ENCODE data around the gene GLOD4.
"Not testable (repeated sequence)": the region's sequence is repeated elsewhere in the genome, so short reads cannot be mapped to it uniquely, and the experiment has no call there.

GLOD4 gene

GRCh38 chr17:781805-782731, at the start of gene GLOD4, which contains the start of gene MRM3:
Gene GLOD4 (minus strand): TSS chr17:782280. CDS start chr17:782255, 25 bp downstream.
Gene MRM3 (plus strand): TSS chr17:782353. CDS start chr17:782379, 26 bp downstream.
- H3K4me3 ChIP-seq = peak within 1 kb of the TSS; percentile 57 to 100 (median 93)
- H3K27ac ChIP-seq = peak within 1 kb of the TSS; percentile 13 to 93 (median 87)

GRCh38 chr17:830950-831349, 48.9 kb upstream of the GLOD4 start:
- Histone ChIP-seq H3K4me3 (no peak overlapping the region), H3K27ac (no peak overlapping the region)

GRCh38 chr17:830381-830780, 48.3 kb upstream of the GLOD4 start:
- no peak overlapping the region for H3K4me3 ChIP-seq
- H3K27ac ChIP-seq = no peak overlapping the region

- H3K27ac ChIP-seq, H3K4me3 ChIP-seq: not testable (repeated sequence)
Observed at GRCh38 chr17:829614-830013, 47.5 kb upstream of the GLOD4 start.

- H3K27ac ChIP-seq = peak overlapping the region in 3 of 21 experiments; percentile 16 to 69 (median 46)
- no peak overlapping the region for H3K4me3 ChIP-seq
Observed at GRCh38 chr17:828761-829160, 46.7 kb upstream of the GLOD4 start.

- no peak overlapping the region for H3K27ac ChIP-seq
- H3K4me3 ChIP-seq = no peak overlapping the region
Observed at GRCh38 chr17:826778-827177, 44.7 kb upstream of the GLOD4 start.

GRCh38 chr17:825216-825615, 43.1 kb upstream of the GLOD4 start:
- H3K4me3 ChIP-seq = no peak overlapping the region
- no peak overlapping the region for H3K27ac ChIP-seq

- H3K4me3 ChIP-seq = no peak overlapping the region
- no peak overlapping the region for H3K27ac ChIP-seq
Observed at GRCh38 chr17:824378-824777, 42.3 kb upstream of the GLOD4 start.

GRCh38 chr17:823501-823902, 41.4 kb upstream of the GLOD4 start:
- H3K4me3 ChIP-seq = no peak overlapping the region
- H3K27ac ChIP-seq = no peak overlapping the region

- Histone ChIP-seq H3K4me3 (no peak overlapping the region), H3K27ac (no peak overlapping the region)
Observed at GRCh38 chr17:819251-819650, 37.2 kb upstream of the GLOD4 start.

- no peak overlapping the region for H3K4me3 ChIP-seq
- H3K27ac ChIP-seq = no peak overlapping the region
Observed at GRCh38 chr17:814371-814770, 32.3 kb upstream of the GLOD4 start.

- Histone ChIP-seq H3K27ac (no peak overlapping the region), H3K4me3 (no peak overlapping the region)
Observed at GRCh38 chr17:812638-813204, 30.6 kb upstream of the GLOD4 start.

GRCh38 chr17:811051-811784, 29.1 kb upstream of the GLOD4 start:
- no peak overlapping the region for H3K4me3 ChIP-seq
- no peak overlapping the region for H3K27ac ChIP-seq

- no peak overlapping the region for H3K4me3 ChIP-seq
Observed at GRCh38 chr17:807523-808294, 25.6 kb upstream of the GLOD4 start.

GRCh38 chr17:806781-807522, 24.9 kb upstream of the GLOD4 start:
- no peak overlapping the region for H3K4me3 ChIP-seq
- no peak overlapping the region for H3K27ac ChIP-seq

More at GRCh38 chr17:807523-808294, 25.6 kb upstream of the GLOD4 start:
- H3K27ac ChIP-seq = no peak overlapping the region

- Histone ChIP-seq H3K4me3 (no peak overlapping the region), H3K27ac (no peak overlapping the region)
Observed at GRCh38 chr17:806346-806745, 24.3 kb upstream of the GLOD4 start.

- H3K4me3 ChIP-seq = not testable (repeated sequence)
Observed at GRCh38 chr17:805886-806285, 23.8 kb upstream of the GLOD4 start.

GRCh38 chr17:804541-805435, 22.7 kb upstream of the GLOD4 start:
- Histone ChIP-seq H3K27ac (no peak overlapping the region), H3K4me3 (no peak overlapping the region)

More at GRCh38 chr17:805886-806285, 23.8 kb upstream of the GLOD4 start:
- H3K27ac ChIP-seq = not testable (repeated sequence)

Data from skin epidermis (tissue), 12 donors.